BE2C (cell line): ENCODE data around the gene TBX22.
A peak's percentile ranks its signal among the peaks of the same experiment; 100 is the strongest.
"Not testable (repeated sequence)": the region's sequence is repeated elsewhere in the genome, so short reads cannot be mapped to it uniquely, and the experiment has no call there.

ENCODE experiments used
- DNase-seq: peaks from one replicate; pipeline ENCODE4 v3.0.0-alpha.2; 2020
- H3K27me3 ChIP-seq: fragments of 250-450 bp; sonication (Bioruptor Pico); 2 replicates; pipeline ENCODE4 v1.5.1; 2020; ENCODE audit warnings: mild to moderate bottlenecking
- H3K36me3 ChIP-seq: fragments of 250-450 bp; sonication (Bioruptor Pico); 2 replicates; pipeline ENCODE4 v1.5.1; 2020; ENCODE audit warnings: mild to moderate bottlenecking
- H3K4me1 ChIP-seq: fragments of 250-450 bp; sonication (Bioruptor Pico); 2 replicates; pipeline ENCODE4 v1.5.1; 2020
- H3K4me3 ChIP-seq: 2 replicates; pipeline ENCODE4 v1.5.1; 2011; ENCODE audit warnings: low read depth, low read length
- H3K9me3 ChIP-seq: fragments of 250-450 bp; sonication (Bioruptor Pico); 2 replicates; pipeline ENCODE4 v1.5.1; 2020
- TF ChIP-seq, protein P1 (sequence below): IDR thresholded peaks from 2 replicates; pipeline ENCODE4 v1.5.1; 2012; ENCODE audit warnings: mild to moderate bottlenecking, low read depth, low read length

Gene TBX22

DNA sequence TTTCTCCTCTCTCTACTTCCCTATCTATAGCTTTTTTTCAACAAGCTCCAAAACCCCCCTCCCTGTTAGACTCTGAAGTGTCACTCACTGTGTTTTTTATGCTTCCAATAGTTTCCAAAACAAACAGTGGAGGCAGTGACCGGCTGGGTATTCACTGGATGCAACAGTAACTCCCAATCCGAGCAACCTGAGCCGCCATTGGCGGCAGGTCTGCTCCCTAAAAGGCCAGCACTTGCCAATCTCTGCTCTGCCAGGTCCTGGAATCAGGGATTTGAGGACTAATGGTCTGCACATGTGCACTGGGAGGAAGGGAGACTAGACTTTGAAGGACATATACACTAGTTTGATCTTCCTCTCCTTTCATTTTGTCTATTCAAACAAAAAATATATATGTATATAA is 7.1 kb downstream of the TBX22 start:
- Histone ChIP-seq H3K36me3 (no peaks in the 10 kb centered on the region), H3K4me1 (no peaks in the 10 kb centered on the region), H3K9me3 (no peaks in the 10 kb centered on the region), H3K4me3 (peak overlapping the region; percentile 67), H3K27me3 (no peaks in the 10 kb centered on the region)
- TF ChIP-seq, protein P1, sequence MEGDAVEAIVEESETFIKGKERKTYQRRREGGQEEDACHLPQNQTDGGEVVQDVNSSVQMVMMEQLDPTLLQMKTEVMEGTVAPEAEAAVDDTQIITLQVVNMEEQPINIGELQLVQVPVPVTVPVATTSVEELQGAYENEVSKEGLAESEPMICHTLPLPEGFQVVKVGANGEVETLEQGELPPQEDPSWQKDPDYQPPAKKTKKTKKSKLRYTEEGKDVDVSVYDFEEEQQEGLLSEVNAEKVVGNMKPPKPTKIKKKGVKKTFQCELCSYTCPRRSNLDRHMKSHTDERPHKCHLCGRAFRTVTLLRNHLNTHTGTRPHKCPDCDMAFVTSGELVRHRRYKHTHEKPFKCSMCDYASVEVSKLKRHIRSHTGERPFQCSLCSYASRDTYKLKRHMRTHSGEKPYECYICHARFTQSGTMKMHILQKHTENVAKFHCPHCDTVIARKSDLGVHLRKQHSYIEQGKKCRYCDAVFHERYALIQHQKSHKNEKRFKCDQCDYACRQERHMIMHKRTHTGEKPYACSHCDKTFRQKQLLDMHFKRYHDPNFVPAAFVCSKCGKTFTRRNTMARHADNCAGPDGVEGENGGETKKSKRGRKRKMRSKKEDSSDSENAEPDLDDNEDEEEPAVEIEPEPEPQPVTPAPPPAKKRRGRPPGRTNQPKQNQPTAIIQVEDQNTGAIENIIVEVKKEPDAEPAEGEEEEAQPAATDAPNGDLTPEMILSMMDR = no peak
- DNase-seq = peak; percentile 30

DNA sequence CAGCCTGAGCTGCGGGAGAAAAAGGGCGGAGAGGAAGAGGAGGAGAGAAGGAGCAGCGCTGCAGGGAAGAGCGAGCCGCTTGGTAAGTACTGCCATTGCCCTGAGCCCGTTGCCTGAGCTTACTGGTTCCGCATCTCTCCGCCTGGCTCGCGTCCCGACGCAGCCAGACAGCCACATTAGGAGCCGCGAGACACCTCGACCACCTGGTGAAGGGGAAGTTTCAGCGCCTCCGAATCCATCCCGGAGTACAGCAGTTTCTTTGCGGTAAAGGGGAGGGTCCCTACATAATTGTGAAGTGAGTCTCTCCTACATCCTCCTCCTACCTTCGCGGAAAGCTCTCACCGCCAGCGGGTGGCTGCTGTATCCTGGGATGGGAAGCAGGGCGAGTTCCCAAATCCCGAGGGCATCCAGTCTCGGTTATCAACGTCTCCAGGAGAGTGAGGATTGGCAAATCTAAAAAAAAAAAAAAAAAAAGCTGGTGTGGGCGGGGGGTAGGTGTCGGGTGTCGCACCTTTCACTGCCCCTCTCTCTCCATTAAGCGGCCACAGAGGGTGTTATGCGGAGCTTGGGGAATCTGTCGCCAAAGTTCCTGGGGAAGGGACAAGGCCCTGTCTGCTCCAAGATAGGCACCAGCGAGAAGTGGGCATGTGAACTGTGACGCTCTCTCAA is 7.9 kb downstream of the TBX22 start:
- Histone ChIP-seq H3K36me3 (no peaks in the 10 kb centered on the region), H3K4me3 (peak overlapping the region; percentile 67), H3K4me1 (no peaks in the 10 kb centered on the region), H3K27me3 (no peaks in the 10 kb centered on the region), H3K9me3 (no peaks in the 10 kb centered on the region)
- TF ChIP-seq, protein P1 = no peak
- peak; percentile 21 for DNase-seq

DNA sequence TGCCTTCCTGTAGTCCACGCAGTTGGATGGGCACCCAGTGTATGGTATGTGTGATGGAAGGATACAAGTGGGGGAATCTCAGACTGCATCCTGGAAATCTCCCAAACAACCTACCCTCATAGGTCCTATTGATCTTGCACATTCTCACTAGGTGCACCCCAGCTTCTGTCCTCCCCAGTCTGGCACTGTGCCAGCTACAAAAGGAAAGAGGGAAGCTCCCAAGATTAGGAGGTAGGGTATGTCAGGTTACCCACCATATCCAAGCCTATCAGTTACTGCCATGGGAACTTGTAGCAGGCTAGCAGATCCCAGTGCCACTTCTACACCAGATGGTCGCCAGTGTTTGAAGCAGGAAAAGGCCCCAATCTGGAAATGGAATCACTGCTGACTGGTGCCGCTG is 11.6 kb downstream of the TBX22 start:
- H3K4me3 ChIP-seq = no peak overlapping the region
- no peaks in the 10 kb centered on the region for H3K9me3 ChIP-seq
- DNase-seq = no peak
- H3K4me1 ChIP-seq = no peaks in the 10 kb centered on the region
- H3K36me3 ChIP-seq = no peaks in the 10 kb centered on the region
- no peaks in the 10 kb centered on the region for H3K27me3 ChIP-seq
- TF ChIP-seq, protein P1 = no peak

DNA sequence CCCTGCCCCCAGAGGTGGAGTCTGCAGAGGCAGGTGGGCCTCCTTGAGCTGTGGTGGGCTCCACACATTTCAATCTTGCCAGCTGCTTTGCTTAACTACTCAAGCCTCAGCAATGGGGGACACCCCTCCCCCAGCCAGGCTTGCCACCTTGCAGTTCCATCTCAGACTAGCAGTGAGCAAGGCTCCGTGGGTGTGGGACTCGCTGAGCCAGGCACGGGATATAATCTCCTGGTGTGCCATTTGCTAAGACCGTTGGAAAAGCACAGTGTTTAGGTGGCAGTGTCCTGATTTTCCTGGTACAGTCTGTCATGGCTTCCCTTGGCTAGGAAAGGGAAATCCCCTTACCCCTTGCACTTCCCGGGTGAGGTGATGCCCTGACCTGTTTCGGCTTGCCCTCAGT is 51.6 kb downstream of the TBX22 start:
- not testable (repeated sequence) for H3K9me3 ChIP-seq

DNA sequence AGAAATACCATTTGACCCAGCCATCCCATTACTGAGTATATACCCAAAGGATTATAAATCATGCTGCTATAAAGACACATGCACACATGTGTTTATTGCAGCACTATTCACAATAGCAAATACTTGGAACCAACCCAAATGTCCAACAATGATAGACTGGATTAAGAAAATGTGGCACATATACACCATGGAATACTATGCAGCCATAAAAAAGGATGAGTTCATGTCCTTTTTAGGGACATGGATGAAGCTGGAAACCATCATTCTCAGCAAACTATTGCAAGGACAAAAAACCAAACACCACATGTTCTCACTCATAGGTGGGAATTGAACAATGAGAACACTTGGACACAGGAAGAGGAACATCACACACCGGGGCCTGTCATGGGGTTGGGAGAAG is 61.1 kb downstream of the TBX22 start:
- not testable (repeated sequence) for H3K4me3 ChIP-seq, DNase-seq, H3K9me3 ChIP-seq, H3K27me3 ChIP-seq, H3K36me3 ChIP-seq, H3K4me1 ChIP-seq

More for the DNA sequence above, 51.6 kb downstream of the TBX22 start:
- not testable (repeated sequence) for DNase-seq, H3K4me3 ChIP-seq, H3K4me1 ChIP-seq, H3K36me3 ChIP-seq, H3K27me3 ChIP-seq
